ENCODE results near the gene KLHL36.

- TF ChIP-seq CTCF (IDR thresholded peaks at IDR 0.05) (no peak), ZFX (IDR thresholded peaks at IDR 0.05; ENCODE audit: borderline replicate concordance) (no peak)
Measured at GRCh38 chr16:84607694-84608093, 40.6 kb upstream of the KLHL36 start.
